PC-9 (cell line): ENCODE measurements around the gene FAM117B. TPM values are rescaled to one million over a fixed set of nuclear protein-coding genes. Genes with fewer than 3 reads are reported as not detected.

Experiments
- BruUV-seq: library from RNA; stranded (reverse); fragments of 400-500 nt; replicated peaks from 2 replicates; lab custom pipeline; 2021; lab: Mats Ljungman, UMichigan
- CTCF ChIA-PET: fragments of 300-600 bp; sonication (Branson Sonifier 250); formaldehyde crosslinking; loops from one replicate; lab custom pipeline; 2022; ENCODE audit warnings: antibody characterized with exemption; lab: Charles Lee
- POLR2A ChIA-PET: fragments of 300-600 bp; sonication (Branson Sonifier 250); formaldehyde crosslinking; loops from one replicate; lab custom pipeline; 2022; ENCODE audit warnings: antibody characterized with exemption; ENCODE audit not compliant: unreplicated experiment; lab: Charles Lee
- DNase-seq, 2 experiments: peaks; one replicate each; pipeline versions ENCODE4 v3.0.0 to v3.0.0-alpha.2; 2015 to 2022; ENCODE audit warnings: mixed read lengths in 1 of 2
- H2AFZ ChIP-seq: fragments of 200-600 bp; sonication (generic); 2 replicates; pipeline ENCODE4 v1.8.1; 2017; ENCODE audit warnings: antibody characterized with exemption
- H3F3A ChIP-seq: fragments of 200-600 bp; sonication (generic); 2 replicates; pipeline ENCODE4 v1.8.1; 2017; ENCODE audit warnings: antibody characterized with exemption, mild to moderate bottlenecking, low read depth; ENCODE audit not compliant: insufficient read depth
- H3K27ac ChIP-seq: fragments of 200-600 bp; sonication (generic); 2 replicates; pipeline ENCODE4 v1.6.1; 2016; ENCODE audit warnings: mixed run types
- H3K27me3 ChIP-seq: fragments of 200-600 bp; sonication (generic); 2 replicates; pipeline ENCODE4 v1.6.1; 2016; ENCODE audit warnings: low read depth, mixed run types; ENCODE audit not compliant: insufficient read depth
- H3K36me3 ChIP-seq: fragments of 200-600 bp; sonication (generic); 2 replicates; pipeline ENCODE4 v1.6.1; 2016; ENCODE audit warnings: low read depth, mixed run types
- H3K4me1 ChIP-seq: fragments of 200-600 bp; sonication (generic); replicated peaks from 2 replicates; pipeline ENCODE4 v1.6.1; 2016; ENCODE audit warnings: mixed run types; ENCODE audit not compliant: insufficient read depth
- H3K4me2 ChIP-seq: fragments of 200-600 bp; sonication (generic); 2 replicates; pipeline ENCODE4 v1.6.1; 2017; ENCODE audit warnings: mixed run types
- H3K4me3 ChIP-seq: fragments of 200-600 bp; sonication (generic); 2 replicates; pipeline ENCODE4 v1.6.1; 2016; ENCODE audit warnings: mixed run types
- H3K79me2 ChIP-seq: fragments of 200-600 bp; sonication (generic); 2 replicates; pipeline ENCODE4 v1.6.1; 2017; ENCODE audit warnings: low read depth, mixed run types
- H3K9me2 ChIP-seq: fragments of 200-600 bp; sonication (generic); 2 replicates; pipeline ENCODE4 v1.8.1; 2017; ENCODE audit warnings: mild to moderate bottlenecking; ENCODE audit not compliant: insufficient read depth
- H3K9me3 ChIP-seq: fragments of 200-600 bp; sonication (generic); 2 replicates; pipeline ENCODE4 v1.8.1; 2016; ENCODE audit warnings: low read depth; ENCODE audit not compliant: insufficient read depth
- H4K20me1 ChIP-seq: fragments of 200-600 bp; sonication (generic); 2 replicates; pipeline ENCODE4 v1.8.1; 2017; ENCODE audit not compliant: insufficient read depth
- EZH2 ChIP-seq: fragments of 200-600 bp; sonication (generic); IDR thresholded peaks from 2 replicates; pipeline ENCODE4 v1.8.0; 2017; ENCODE audit warnings: antibody characterized with exemption, low read depth
- intact Hi-C: fragments of 100-400 bp; cut with micrococcal nuclease; formaldehyde crosslinking; loops from one replicate; pipeline ENCODE4 v1.10.0; 2022; ENCODE audit not compliant: unreplicated experiment
- total RNA-seq: library from RNA; stranded (reverse); gene quantifications from 2 replicates; pipeline ENCODE4 v1.2.3, GENCODE V29; 2021
- TF ChIP-seq, protein P1 (sequence below): fragments of 200-600 bp; sonication (generic); conservative IDR thresholded peaks from 2 replicates; pipeline ENCODE4 v1.6.1; 2017; ENCODE audit warnings: mixed run types, antibody characterized with exemption, mild to moderate bottlenecking, moderate library complexity

FAM117B gene
- total RNA-seq, 1 experiment from 2014 or later = 8.2 TPM

DNA sequence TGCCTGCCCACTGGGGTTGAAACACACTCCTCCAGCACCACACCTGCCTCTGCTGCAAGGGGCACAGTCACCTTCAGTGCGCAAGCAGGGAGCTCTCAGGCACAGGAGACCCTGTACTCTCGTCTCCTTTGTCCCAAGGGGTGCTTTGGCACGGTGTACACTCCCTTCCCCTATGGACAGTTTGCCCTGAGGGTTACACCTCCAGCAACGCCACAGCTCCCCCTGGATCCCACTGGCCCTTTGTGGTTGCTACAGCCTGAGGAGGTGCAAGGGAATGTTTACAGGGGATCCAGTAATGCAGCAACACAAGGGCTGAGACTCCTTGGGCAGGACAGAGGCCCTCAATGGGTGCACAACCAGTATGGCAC is 45.2 kb upstream of the FAM117B start:
- BruUV-seq = no TSS peak
- Histone ChIP-seq H3F3A (no peaks in the 10 kb centered on the region), H3K36me3 (no peaks in the 10 kb centered on the region), H3K4me3 (no peak overlapping the region), H3K79me2 (no peaks in the 10 kb centered on the region), H3K27ac (no peak overlapping the region), H3K9me3 (no peaks in the 10 kb centered on the region), H3K4me1 (no peaks in the 10 kb centered on the region), H3K9me2 (no peaks in the 10 kb centered on the region), H2AFZ (no peak overlapping the region), H4K20me1 (no peaks in the 10 kb centered on the region), H3K27me3 (no peaks in the 10 kb centered on the region), H3K4me2 (no peak overlapping the region)
- intact Hi-C loops = loop anchor here (2.0 kb wide), 1 partner anchor 281 kb away; the partner anchor contains the start of gene ICA1L
- DNase-seq = no peak
- CTCF ChIA-PET = interaction anchor here (0.6 kb wide), 1 partner anchor 1278 kb away, joined by 14 read pairs; no protein-coding TSS in a partner anchor
- POLR2A ChIA-PET = no interaction called here
- TF ChIP-seq, protein P1, sequence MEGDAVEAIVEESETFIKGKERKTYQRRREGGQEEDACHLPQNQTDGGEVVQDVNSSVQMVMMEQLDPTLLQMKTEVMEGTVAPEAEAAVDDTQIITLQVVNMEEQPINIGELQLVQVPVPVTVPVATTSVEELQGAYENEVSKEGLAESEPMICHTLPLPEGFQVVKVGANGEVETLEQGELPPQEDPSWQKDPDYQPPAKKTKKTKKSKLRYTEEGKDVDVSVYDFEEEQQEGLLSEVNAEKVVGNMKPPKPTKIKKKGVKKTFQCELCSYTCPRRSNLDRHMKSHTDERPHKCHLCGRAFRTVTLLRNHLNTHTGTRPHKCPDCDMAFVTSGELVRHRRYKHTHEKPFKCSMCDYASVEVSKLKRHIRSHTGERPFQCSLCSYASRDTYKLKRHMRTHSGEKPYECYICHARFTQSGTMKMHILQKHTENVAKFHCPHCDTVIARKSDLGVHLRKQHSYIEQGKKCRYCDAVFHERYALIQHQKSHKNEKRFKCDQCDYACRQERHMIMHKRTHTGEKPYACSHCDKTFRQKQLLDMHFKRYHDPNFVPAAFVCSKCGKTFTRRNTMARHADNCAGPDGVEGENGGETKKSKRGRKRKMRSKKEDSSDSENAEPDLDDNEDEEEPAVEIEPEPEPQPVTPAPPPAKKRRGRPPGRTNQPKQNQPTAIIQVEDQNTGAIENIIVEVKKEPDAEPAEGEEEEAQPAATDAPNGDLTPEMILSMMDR = no peak
- no peak for TF ChIP-seq EZH2

DNA sequence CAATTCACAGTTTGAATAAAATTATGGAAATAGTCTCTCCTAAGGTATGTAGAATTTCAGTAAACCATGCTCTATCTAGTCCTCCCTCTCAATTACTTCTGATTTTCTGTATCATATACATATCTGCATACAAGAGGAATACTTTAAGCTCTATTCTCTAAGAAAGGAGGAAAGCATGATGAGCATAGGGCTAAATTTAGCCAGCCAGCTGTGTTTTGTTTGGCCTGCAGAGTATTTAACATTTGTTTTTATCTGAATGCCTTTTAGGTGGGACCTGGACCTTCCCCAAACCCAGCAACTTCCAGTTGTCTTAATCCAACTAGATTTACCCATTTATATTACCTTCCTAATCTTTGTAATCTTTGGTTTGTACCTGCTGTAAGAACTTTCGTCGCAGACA is 42.2 kb upstream of the FAM117B start:
- no peak for TF ChIP-seq EZH2
- TF ChIP-seq, protein P1 = no peak
- H3K9me2 ChIP-seq = no peaks in the 10 kb centered on the region
- no peaks in the 10 kb centered on the region for H3K79me2 ChIP-seq
- CTCF ChIA-PET = interaction anchor here (0.6 kb wide), 1 partner anchor 209 kb away, joined by 3 read pairs; no protein-coding TSS in a partner anchor
- POLR2A ChIA-PET = no interaction called here
- H3K4me1 ChIP-seq = no peaks in the 10 kb centered on the region
- H3F3A ChIP-seq = no peaks in the 10 kb centered on the region
- no peak overlapping the region for H3K4me3 ChIP-seq
- H2AFZ ChIP-seq = no peak overlapping the region
- intact Hi-C loops = no loop called here
- H3K27ac ChIP-seq = no peak overlapping the region
- no peak for DNase-seq
- H3K27me3 ChIP-seq = no peaks in the 10 kb centered on the region
- no peaks in the 10 kb centered on the region for H3K36me3 ChIP-seq
- no peak overlapping the region for H3K4me2 ChIP-seq
- no peaks in the 10 kb centered on the region for H4K20me1 ChIP-seq
- no peaks in the 10 kb centered on the region for H3K9me3 ChIP-seq
- BruUV-seq = no TSS peak

DNA sequence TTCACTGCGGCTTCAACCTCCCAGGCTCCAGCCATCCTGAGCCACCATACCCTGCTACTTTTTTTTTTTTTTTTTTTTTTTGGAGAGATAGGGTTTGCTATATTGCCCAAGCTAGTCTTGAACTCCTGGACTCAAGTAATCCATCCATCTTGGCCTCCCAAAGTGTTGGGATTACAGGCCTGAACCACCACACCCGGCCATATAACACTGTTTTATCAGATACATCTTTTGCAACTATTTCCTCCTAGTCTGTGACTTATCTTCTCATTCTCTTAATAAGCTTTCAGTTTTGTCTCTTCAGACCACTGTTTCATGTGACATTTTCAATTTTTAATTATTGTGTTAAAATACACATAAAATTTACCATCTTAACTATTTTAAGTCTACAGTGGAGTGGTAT is 35.7 kb upstream of the FAM117B start:
- H3K9me3 ChIP-seq = no peaks in the 10 kb centered on the region
- no peak for TF ChIP-seq EZH2
- TF ChIP-seq, protein P1 = no peak
- no peaks in the 10 kb centered on the region for H3K79me2 ChIP-seq
- no peaks in the 10 kb centered on the region for H3K9me2 ChIP-seq
- no peaks in the 10 kb centered on the region for H3K4me1 ChIP-seq
- no peak overlapping the region for H3K4me3 ChIP-seq
- no peaks in the 10 kb centered on the region for H3F3A ChIP-seq
- H2AFZ ChIP-seq = no peak overlapping the region
- ChIA-PET POLR2A (no interaction called here), CTCF (interaction anchor here (0.6 kb wide), 1 partner anchor 11 kb away, joined by 17 read pairs; no protein-coding TSS in a partner anchor)
- intact Hi-C loops = no loop called here
- no peak overlapping the region for H3K4me2 ChIP-seq
- no peak overlapping the region for H3K27ac ChIP-seq
- DNase-seq = no peak
- BruUV-seq = no TSS peak
- no peaks in the 10 kb centered on the region for H3K27me3 ChIP-seq
- H4K20me1 ChIP-seq = no peaks in the 10 kb centered on the region
- H3K36me3 ChIP-seq = no peaks in the 10 kb centered on the region
